ENCODE measurements around the gene ZNF385D. TPM values are rescaled to one million over a fixed set of nuclear protein-coding genes. Genes with fewer than 3 reads are reported as not detected.

The ZNF385D gene
- total and polyA plus RNA-seq, 7 donors: under 0.01 to 4.3 (median 1.2) TPM

GRCh38 chr3:21738283-21738682 is 12.7 kb downstream of the ZNF385D start:
- Histone ChIP-seq H3K27me3 (no peaks in the 10 kb centered on the region), H3K4me1 (no peaks in the 10 kb centered on the region), H3K27ac (no peak overlapping the region), H3K36me3 (no peaks in the 10 kb centered on the region), H3K9me3 (no peaks in the 10 kb centered on the region), H3K4me3 (no peak overlapping the region)
- 78 to 80% methylated on average over 1 of the region's 1 CpG for WGBS, 2 donors
- intact Hi-C loops (cut with DNase I): no loop called here
- TF ChIP-seq EP300 (IDR thresholded peaks at IDR 0.05): no peak
- no peak for TF ChIP-seq POLR2AphosphoS5 (IDR thresholded peaks at IDR 0.05)
- no peak for TF ChIP-seq CTCF (IDR thresholded peaks at IDR 0.05)
- TF ChIP-seq POLR2A (IDR thresholded peaks at IDR 0.05): no peak
- DNase-seq: no peak

DNA sequence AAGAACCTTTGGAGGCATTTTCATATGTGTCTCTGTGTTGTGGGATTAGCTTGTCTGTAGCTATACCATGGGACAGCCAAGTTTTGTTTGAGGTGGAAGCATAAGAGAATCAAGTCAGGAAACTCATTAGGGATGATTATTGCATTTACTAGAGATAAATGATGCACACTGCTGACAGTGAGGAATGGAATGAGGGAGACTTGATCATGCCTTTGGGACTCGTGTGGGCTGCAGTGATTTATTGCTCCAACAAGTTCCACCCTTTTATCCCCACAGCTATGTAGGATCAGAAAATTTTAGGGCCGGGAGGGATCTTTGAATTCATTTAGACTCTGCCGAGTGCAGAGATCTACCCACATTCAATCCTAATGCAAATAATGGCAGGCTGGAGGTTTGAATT is 16.3 kb downstream of the ZNF385D start:
- no peaks in the 10 kb centered on the region for H3K4me1 ChIP-seq

DNA sequence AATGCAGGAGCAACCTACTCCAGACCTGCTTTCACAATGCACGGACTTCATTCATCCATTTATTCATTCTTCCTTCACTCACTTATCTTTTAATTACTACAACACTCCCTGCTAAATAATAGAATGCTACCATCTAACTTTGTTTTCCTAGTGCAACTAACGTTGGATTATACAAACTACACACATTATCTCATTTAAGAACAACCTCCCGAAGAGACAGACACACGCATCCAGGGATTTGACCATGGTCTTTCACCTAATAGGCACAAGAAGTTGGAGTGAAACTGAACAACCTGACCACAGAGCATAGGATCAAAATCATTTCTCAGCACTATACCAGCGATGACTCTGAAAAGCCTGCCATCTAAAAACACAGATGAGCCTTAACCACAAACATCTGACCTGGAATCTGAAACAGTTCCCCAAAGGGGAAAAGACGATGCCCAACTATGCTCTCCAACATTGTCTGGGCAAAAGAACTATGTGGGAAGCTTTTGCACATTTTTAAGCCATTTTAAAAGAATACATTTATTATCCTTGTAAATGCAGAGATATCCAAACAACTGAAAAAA is 21.0 kb downstream of the ZNF385D start:
- no peak overlapping the region for H3K4me3 ChIP-seq
- no peaks in the 10 kb centered on the region for H3K4me1 ChIP-seq
- no peak for DNase-seq
- TF ChIP-seq POLR2AphosphoS5 (IDR thresholded peaks at IDR 0.05): no peak
- no peak for TF ChIP-seq CTCF (IDR thresholded peaks at IDR 0.05)
- no peak for TF ChIP-seq EP300 (IDR thresholded peaks at IDR 0.05)
- TF ChIP-seq POLR2A (IDR thresholded peaks at IDR 0.05): no peak
- no peaks in the 10 kb centered on the region for H3K9me3 ChIP-seq
- H3K27me3 ChIP-seq: no peaks in the 10 kb centered on the region
- H3K36me3 ChIP-seq: no peaks in the 10 kb centered on the region
- intact Hi-C loops (cut with DNase I): no loop called here
- H3K27ac ChIP-seq: no peak overlapping the region
- WGBS, 2 donors: 75 to 77% methylated on average over 6 of the region's 6 CpGs

More for the DNA sequence above, 16.3 kb downstream of the ZNF385D start:
- no peaks in the 10 kb centered on the region for H3K36me3 ChIP-seq
- TF ChIP-seq POLR2AphosphoS5 (IDR thresholded peaks at IDR 0.05): no peak
- TF ChIP-seq POLR2A (IDR thresholded peaks at IDR 0.05): no peak
- TF ChIP-seq CTCF (IDR thresholded peaks at IDR 0.05): no peak
- no peak for TF ChIP-seq EP300 (IDR thresholded peaks at IDR 0.05)
- no peaks in the 10 kb centered on the region for H3K9me3 ChIP-seq
- intact Hi-C loops (cut with DNase I): no loop called here
- 57 to 67% methylated on average over 3 of the region's 3 CpGs for WGBS, 2 donors
- H3K27ac ChIP-seq: no peak overlapping the region
- H3K27me3 ChIP-seq: no peaks in the 10 kb centered on the region
- H3K4me3 ChIP-seq: no peak overlapping the region
- no peak for DNase-seq

- Histone ChIP-seq H3K36me3 (no peaks in the 10 kb centered on the region), H3K27me3 (no peaks in the 10 kb centered on the region), H3K9me3 (no peaks in the 10 kb centered on the region), H3K27ac (no peak overlapping the region), H3K4me1 (no peaks in the 10 kb centered on the region), H3K4me3 (no peak overlapping the region)
- 23 to 36% methylated on average over 1 of the region's 1 CpG for WGBS, 2 donors
- no peak for DNase-seq
- intact Hi-C loops (cut with DNase I): no loop called here
- TF ChIP-seq POLR2A (IDR thresholded peaks at IDR 0.05) (no peak), EP300 (IDR thresholded peaks at IDR 0.05) (no peak), POLR2AphosphoS5 (IDR thresholded peaks at IDR 0.05) (no peak), CTCF (IDR thresholded peaks at IDR 0.05) (no peak)
These were observed 21.7 kb downstream of the ZNF385D start for GRCh38 chr3:21729331-21729730.

GRCh38 chr3:21722768-21723167 is 28.2 kb downstream of the ZNF385D start:
- H3K4me1 ChIP-seq: no peaks in the 10 kb centered on the region
- no peaks in the 10 kb centered on the region for H3K9me3 ChIP-seq
- no peak overlapping the region for H3K27ac ChIP-seq
- TF ChIP-seq CTCF (IDR thresholded peaks at IDR 0.05) (no peak), EP300 (IDR thresholded peaks at IDR 0.05) (no peak), POLR2A (IDR thresholded peaks at IDR 0.05) (no peak), POLR2AphosphoS5 (IDR thresholded peaks at IDR 0.05) (no peak)
- 56 to 78% methylated on average over 3 of the region's 3 CpGs for WGBS, 2 donors
- no peaks in the 10 kb centered on the region for H3K36me3 ChIP-seq
- DNase-seq: no peak
- H3K27me3 ChIP-seq: no peaks in the 10 kb centered on the region
- H3K4me3 ChIP-seq: no peak overlapping the region
- intact Hi-C loops (cut with DNase I): no loop called here
